Measurements from ENCODE around the gene KCNJ5.
A peak's percentile ranks its signal among the peaks of the same experiment; 100 is the strongest.

KCNJ5 gene

GRCh38 chr11:128890543-128891368 is at the start of gene KCNJ5:
Gene KCNJ5, plus strand, starts transcription at chr11:128891356. Its CDS starts 19,918 bp downstream, at chr11:128911274.
- DNase-seq (ENCODE audit: low spot score) = no peak

GRCh38 chr11:128841461-128842072 is 49.6 kb upstream of the KCNJ5 start:
- DNase-seq (ENCODE audit: low spot score) = no peak

GRCh38 chr11:128843198-128843785 is 47.9 kb upstream of the KCNJ5 start:
- no peak for DNase-seq (ENCODE audit: low spot score)

GRCh38 chr11:128845334-128845780 is 45.8 kb upstream of the KCNJ5 start:
- DNase-seq (ENCODE audit: low spot score) = no peak

- no peak for DNase-seq (ENCODE audit: low spot score)
Observed at GRCh38 chr11:128846985-128847384, 44.2 kb upstream of the KCNJ5 start.

- DNase-seq (ENCODE audit: low spot score) = no peak
Observed at GRCh38 chr11:128848815-128849455, 42.2 kb upstream of the KCNJ5 start.

- DNase-seq (ENCODE audit: low spot score) = no peak
Observed at GRCh38 chr11:128852327-128853023, 38.7 kb upstream of the KCNJ5 start.

- DNase-seq (ENCODE audit: low spot score) = no peak
Observed at GRCh38 chr11:128853559-128853958, 37.6 kb upstream of the KCNJ5 start.

- DNase-seq (ENCODE audit: low spot score) = no peak
Observed at GRCh38 chr11:128854841-128855240, 36.3 kb upstream of the KCNJ5 start.

- no peak for DNase-seq (ENCODE audit: low spot score)
Observed at GRCh38 chr11:128856241-128856640, 34.9 kb upstream of the KCNJ5 start.

GRCh38 chr11:128857341-128857740 is 33.8 kb upstream of the KCNJ5 start:
- no peak for DNase-seq (ENCODE audit: low spot score)

GRCh38 chr11:128859563-128860441 is 31.4 kb upstream of the KCNJ5 start:
- peak; percentile 20 for DNase-seq (ENCODE audit: low spot score)

GRCh38 chr11:128860571-128861361 is 30.4 kb upstream of the KCNJ5 start:
- DNase-seq (ENCODE audit: low spot score) = no peak

- no peak for DNase-seq (ENCODE audit: low spot score)
Observed at GRCh38 chr11:128862406-128862805, 28.8 kb upstream of the KCNJ5 start.

GRCh38 chr11:128862908-128863660 is 28.1 kb upstream of the KCNJ5 start:
- no peak for DNase-seq (ENCODE audit: low spot score)

- DNase-seq (ENCODE audit: low spot score) = no peak
Observed at GRCh38 chr11:128865490-128865889, 25.7 kb upstream of the KCNJ5 start.

GRCh38 chr11:128867277-128867676 is 23.9 kb upstream of the KCNJ5 start, which contains the start of gene KCNJ1:
Gene KCNJ1, minus strand, starts transcription at chr11:128867296. Its CDS starts 27,053 bp downstream, at chr11:128840243.
- no peak for DNase-seq (ENCODE audit: low spot score)

GRCh38 chr11:128868841-128869671 is 22.1 kb upstream of the KCNJ5 start:
- DNase-seq (ENCODE audit: low spot score) = no peak

All from pons (tissue), 1 donor.